Endothelial cell of umbilical vein (primary cell): Measurements from ENCODE around the gene CSF3.

ENCODE experiments used
- CTCF ChIP-seq, 2 donors: IDR thresholded peaks; 1 replicate in 1 of 2; 2 replicates in 1 of 2; pipeline ENCODE4 v1.5.1; 2011; ENCODE audit warnings: low read length in 2 of 2, mild to moderate bottlenecking in 2 of 2, moderate library complexity in 2 of 2, control low read depth in 1 of 2, inconsistent platforms in 1 of 2, low read depth in 1 of 2; ENCODE audit not compliant: insufficient read depth in 1 of 2; ENCODE audit errors: extremely low read depth in 1 of 2
- MAX ChIP-seq: IDR thresholded peaks from 2 replicates; pipeline ENCODE4 v1.6.1; 2011; ENCODE audit not compliant: insufficient read depth, insufficient read length
- MYC ChIP-seq: IDR thresholded peaks from one replicate; pipeline ENCODE4 v1.6.1; 2011; ENCODE audit warnings: mild to moderate bottlenecking, low read depth, low read length
- POLR2A ChIP-seq: IDR thresholded peaks from 2 replicates; pipeline ENCODE4 v1.6.1; 2012; ENCODE audit warnings: low read depth, mild to moderate bottlenecking, control low read depth, low read length
- POLR2AphosphoS5 ChIP-seq: IDR thresholded peaks from 2 replicates; pipeline ENCODE4 v1.6.1; 2012; ENCODE audit warnings: low read depth, mild to moderate bottlenecking, control low read depth, low read length, moderate library complexity; ENCODE audit not compliant: insufficient read depth

- no peak for TF ChIP-seq POLR2AphosphoS5
- TF ChIP-seq CTCF (IDR thresholded peaks at IDR 0.05; ENCODE audit: extremely low read depth in 1 of 2, insufficient read depth in 1 of 2, low read depth in 1 of 2, low read length in 2 of 2), result no peak
- TF ChIP-seq MAX, result no peak
- TF ChIP-seq POLR2A, result no peak
- no peak for TF ChIP-seq MYC
Measured at GRCh38 chr17:40062329-40063186, 47.3 kb downstream of the CSF3 start, which contains the start of gene THRA.
